Measurements from ENCODE around the gene NEU4. TPM values are rescaled to one million over a fixed set of nuclear protein-coding genes. Genes with fewer than 3 reads are reported as not detected.
"Not testable (repeated sequence)": the region's sequence is repeated elsewhere in the genome, so short reads cannot be mapped to it uniquely, and the experiment has no call there.

NEU4 gene
- total RNA-seq, 1 donor from 2014 or later, result not detected

DNA sequence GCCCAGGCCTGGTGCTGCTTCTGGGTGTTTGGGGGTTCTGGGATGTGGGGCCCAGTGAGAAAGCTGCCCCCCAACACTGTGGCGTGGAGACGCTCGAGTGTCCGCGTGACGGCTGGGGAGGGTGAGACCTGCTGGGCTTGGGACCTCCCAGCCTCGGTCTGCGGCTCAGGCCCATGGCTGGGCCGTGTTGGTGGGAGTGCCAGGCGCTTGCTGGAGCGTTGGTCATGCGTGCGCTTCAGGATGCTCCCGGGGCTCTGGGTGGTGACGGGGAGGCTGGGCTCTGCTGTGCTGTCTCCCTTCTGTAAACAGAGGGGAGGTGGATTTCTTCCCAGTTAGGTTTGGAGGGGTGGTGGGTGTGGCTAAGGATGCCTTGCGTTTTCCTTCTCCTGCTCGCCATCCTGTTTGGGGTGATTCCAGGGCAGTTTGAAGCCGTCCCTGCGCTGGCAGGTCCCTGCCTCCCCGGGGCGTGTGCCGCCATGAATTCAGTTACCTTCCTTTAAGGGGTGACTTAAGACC is 31.8 kb upstream of the NEU4 start:
- H3K36me3 ChIP-seq, result no peaks in the 10 kb centered on the region
- DNase-seq (ENCODE audit: low spot score in 2 of 2), result no peak
- TF ChIP-seq, protein P1, sequence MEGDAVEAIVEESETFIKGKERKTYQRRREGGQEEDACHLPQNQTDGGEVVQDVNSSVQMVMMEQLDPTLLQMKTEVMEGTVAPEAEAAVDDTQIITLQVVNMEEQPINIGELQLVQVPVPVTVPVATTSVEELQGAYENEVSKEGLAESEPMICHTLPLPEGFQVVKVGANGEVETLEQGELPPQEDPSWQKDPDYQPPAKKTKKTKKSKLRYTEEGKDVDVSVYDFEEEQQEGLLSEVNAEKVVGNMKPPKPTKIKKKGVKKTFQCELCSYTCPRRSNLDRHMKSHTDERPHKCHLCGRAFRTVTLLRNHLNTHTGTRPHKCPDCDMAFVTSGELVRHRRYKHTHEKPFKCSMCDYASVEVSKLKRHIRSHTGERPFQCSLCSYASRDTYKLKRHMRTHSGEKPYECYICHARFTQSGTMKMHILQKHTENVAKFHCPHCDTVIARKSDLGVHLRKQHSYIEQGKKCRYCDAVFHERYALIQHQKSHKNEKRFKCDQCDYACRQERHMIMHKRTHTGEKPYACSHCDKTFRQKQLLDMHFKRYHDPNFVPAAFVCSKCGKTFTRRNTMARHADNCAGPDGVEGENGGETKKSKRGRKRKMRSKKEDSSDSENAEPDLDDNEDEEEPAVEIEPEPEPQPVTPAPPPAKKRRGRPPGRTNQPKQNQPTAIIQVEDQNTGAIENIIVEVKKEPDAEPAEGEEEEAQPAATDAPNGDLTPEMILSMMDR (IDR thresholded peaks at IDR 0.05), result no peak
- H3K4me1 ChIP-seq, result no peaks in the 10 kb centered on the region
- no peak overlapping the region for H3K4me3 ChIP-seq
- H3K27ac ChIP-seq, result no peak overlapping the region
- intact Hi-C loops (cut with DNase I), result no loop called here
- H3K9me3 ChIP-seq, result no peaks in the 10 kb centered on the region
- H3K27me3 ChIP-seq, result peaks cover 4% of the 10 kb centered on the region

DNA sequence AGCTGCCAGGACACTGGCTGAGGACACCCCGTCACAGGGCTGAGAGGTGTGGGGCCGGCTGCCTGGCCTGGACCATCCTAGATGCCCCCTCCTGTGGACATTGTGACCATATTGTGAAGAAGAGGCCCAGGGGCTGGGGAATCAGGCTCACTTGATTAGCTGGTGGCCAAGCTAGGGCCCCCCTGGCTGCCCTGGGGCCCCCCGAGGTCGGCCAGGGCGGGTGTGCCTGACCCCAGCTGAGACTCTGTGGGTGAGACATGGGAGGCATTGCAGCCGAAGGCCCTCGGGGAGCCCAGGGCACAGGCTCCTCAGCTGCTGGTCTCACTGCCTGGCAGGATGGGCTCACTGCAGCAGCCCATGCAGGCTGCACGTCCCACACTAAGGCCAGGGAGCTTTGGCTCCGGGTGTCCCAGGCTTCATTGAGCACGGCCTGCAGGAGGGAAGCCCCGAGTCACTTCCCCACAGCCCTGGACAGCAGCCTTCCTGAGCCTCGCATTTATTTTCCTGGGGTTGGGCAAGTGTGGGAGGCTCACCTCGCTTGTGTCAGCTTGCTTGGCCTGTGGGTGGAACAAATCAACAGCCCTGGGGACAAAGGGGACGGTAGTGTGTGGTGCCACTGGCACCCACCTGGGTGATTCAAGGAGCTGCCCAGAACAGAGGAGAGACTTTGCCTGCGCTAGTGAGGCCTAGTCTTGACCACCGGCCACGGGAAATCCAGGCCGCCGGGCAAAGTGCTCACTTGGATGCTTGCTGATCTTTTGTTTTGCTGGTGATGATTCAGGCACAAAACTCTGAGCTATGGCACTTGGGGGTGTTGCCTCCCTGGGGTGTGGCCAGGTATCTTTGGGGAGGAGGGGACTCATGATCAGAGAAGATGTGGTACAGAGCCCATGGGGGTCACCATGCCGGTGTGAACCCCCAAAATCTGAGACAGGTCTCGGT is 31.0 kb upstream of the NEU4 start:
- no peak overlapping the region for H3K27ac ChIP-seq
- intact Hi-C loops (cut with DNase I), result no loop called here

DNA sequence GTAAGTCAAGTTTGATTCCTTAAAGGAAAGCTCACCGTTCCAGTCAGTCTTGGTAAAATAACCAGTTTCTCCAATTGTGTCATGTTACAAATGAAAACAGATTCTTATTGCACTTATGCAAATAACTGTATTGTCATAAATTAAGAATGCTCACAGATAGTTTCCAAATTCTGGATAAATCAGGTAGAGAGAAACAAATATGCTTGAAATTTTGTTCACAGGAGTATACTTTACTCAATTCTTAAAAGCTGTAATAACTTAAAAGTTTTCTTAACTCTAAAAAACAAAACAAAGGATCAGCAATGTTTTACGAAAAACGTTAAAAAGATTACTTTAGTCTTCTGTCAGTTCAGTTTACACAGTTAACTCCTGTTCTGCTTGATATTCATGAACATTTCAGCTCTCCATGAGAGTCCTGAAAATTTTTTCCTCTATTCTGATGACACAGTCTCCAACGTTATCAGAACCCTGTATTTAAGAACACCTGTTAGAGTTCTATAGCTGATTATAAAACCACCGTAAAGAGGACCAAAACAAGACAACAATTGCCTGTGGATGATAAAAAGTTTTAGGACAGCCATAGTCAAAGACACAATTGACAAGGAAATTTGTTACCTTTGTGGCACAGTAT is 27.9 kb upstream of the NEU4 start:
- Histone ChIP-seq H3K36me3 (no peaks in the 10 kb centered on the region), H3K9me3 (no peaks in the 10 kb centered on the region), H3K4me1 (no peaks in the 10 kb centered on the region), H3K27ac (no peak overlapping the region), H3K27me3 (no peaks in the 10 kb centered on the region), H3K4me3 (no peak overlapping the region)
- no peak for DNase-seq (ENCODE audit: low spot score in 2 of 2)
- TF ChIP-seq, protein P1 (IDR thresholded peaks at IDR 0.05), result no peak
- intact Hi-C loops (cut with DNase I), result no loop called here

More for the DNA sequence above, 31.0 kb upstream of the NEU4 start:
- Histone ChIP-seq H3K4me3 (no peak overlapping the region), H3K9me3 (no peaks in the 10 kb centered on the region), H3K36me3 (no peaks in the 10 kb centered on the region), H3K4me1 (no peaks in the 10 kb centered on the region), H3K27me3 (peaks cover 4% of the 10 kb centered on the region)
- TF ChIP-seq, protein P1 (IDR thresholded peaks at IDR 0.05), result no peak
- DNase-seq (ENCODE audit: low spot score in 2 of 2), result no peak

DNA sequence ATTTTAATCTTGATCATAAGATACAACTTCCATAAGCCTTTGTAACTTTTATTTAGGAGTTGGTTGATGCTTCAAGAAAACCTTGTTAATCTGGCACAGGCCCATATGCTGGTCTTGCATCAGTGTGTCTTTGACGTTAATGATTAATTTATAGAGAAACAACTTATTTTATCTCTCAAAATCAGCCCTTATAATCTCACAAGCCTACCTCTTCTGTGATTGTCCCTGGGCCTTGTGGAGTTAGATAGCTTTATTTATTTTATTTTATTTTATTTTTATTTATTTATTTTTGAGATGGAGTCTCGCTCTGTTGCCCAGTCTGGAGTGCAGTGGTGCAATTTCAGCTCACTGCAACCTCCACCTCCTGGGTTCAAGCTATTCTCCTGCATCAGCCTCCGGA is 26.9 kb upstream of the NEU4 start:
- intact Hi-C loops (cut with DNase I), result not testable (repeated sequence)

DNA sequence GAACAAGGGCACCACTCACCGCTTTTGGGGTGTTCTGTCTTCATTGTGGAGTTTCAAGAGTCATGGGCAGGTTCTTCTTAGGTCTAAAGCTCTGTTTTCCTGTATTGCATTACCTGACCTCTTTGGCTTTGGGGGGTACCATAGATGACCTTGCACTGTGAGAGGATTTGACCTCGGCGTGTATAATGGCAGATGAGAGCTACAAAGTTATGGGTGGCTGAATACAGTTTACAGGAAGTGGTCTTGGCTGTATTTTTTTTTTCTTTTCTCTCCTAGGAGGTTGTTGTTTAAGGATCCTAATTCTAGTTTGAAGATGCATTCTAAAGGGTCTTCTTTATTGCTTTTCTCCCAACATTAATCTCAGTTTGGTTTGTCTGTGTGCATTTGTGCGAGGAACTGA is 20.9 kb upstream of the NEU4 start:
- DNase-seq (ENCODE audit: low spot score in 2 of 2), result no peak
- H3K27me3 ChIP-seq, result no peaks in the 10 kb centered on the region
- TF ChIP-seq, protein P1 (IDR thresholded peaks at IDR 0.05), result no peak
- H3K4me1 ChIP-seq, result peaks cover 0 to 3% of the 10 kb centered on the region in 2 donors
- H3K36me3 ChIP-seq, result no peaks in the 10 kb centered on the region
- no peak overlapping the region for H3K27ac ChIP-seq
- no peak overlapping the region for H3K4me3 ChIP-seq
- H3K9me3 ChIP-seq, result no peaks in the 10 kb centered on the region
- intact Hi-C loops (cut with DNase I), result no loop called here

More for the DNA sequence above, 26.9 kb upstream of the NEU4 start:
- not testable (repeated sequence) for H3K27ac ChIP-seq; H3K4me1 ChIP-seq; H3K9me3 ChIP-seq; H3K4me3 ChIP-seq; H3K27me3 ChIP-seq; DNase-seq (ENCODE audit: low spot score in 2 of 2); H3K36me3 ChIP-seq

DNA sequence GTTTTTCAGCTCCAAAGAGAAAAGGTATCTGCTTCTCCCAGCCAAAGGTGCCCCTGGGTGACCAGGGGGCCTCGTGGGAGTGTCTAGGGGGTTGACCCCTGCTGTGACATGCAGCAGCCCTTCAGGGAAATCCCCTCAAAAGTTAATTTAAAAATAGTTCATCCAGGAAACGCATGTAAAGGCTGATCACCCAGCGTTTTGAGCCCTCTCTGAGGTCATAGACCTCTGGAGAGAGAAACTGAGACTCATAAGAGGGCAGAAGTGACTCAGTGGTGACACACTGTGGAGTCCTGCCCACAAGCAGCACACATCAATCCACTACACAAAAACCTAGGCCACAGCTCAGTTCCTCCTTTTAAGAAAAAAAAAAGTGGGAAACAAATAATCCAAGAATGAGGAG is 20.4 kb upstream of the NEU4 start:
- Histone ChIP-seq H3K27ac (no peak overlapping the region), H3K4me1 (peaks cover 0 to 3% of the 10 kb centered on the region in 2 donors), H3K27me3 (no peaks in the 10 kb centered on the region), H3K9me3 (no peaks in the 10 kb centered on the region), H3K36me3 (no peaks in the 10 kb centered on the region), H3K4me3 (no peak overlapping the region)
- no peak for DNase-seq (ENCODE audit: low spot score in 2 of 2)
- intact Hi-C loops (cut with DNase I), result no loop called here
- TF ChIP-seq, protein P1 (IDR thresholded peaks at IDR 0.05), result no peak

DNA sequence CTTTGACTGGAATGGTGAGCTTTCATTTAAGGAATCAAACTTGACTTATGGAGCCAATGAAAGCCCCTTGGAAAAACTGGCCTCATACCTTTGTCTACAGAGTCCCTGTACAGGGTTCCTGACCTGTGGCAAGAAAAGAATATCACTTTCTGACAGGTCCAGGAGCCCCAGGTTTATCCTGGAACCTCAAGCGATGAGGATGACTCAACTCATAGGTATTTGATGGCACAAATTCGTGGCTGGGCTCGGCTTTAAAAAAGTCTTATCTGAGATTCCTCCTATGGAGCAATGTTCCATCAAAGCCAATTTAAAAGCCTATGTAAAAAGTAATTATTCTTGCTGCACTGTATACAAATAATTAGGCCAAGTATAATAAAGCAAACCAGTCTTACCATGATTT is 17.6 kb upstream of the NEU4 start:
- H3K9me3 ChIP-seq; H3K27ac ChIP-seq; intact Hi-C loops (cut with DNase I); H3K4me3 ChIP-seq; H3K4me1 ChIP-seq; H3K36me3 ChIP-seq; DNase-seq (ENCODE audit: low spot score in 2 of 2); H3K27me3 ChIP-seq: not testable (repeated sequence)
